Naive thymus-derived CD8-positive, alpha-beta T cell (primary cell): ENCODE data around the gene ERAP2. TPM values are rescaled to one million over a fixed set of nuclear protein-coding genes. Genes with fewer than 3 reads are reported as not detected.

Experiments
- polyA plus RNA-seq, 3 donors: library from polyadenylated mRNA; unstranded; fragments of 300-500 nt; fragmentation: Illumina TruSeq; gene quantifications; one replicate each; pipeline ENCODE4 v1.2.3, GENCODE V29; 2021
- total RNA-seq, 8 experiments: library from RNA in 2 of 8; stranded (reverse) in 2 of 8; gene quantifications; one replicate each; pipeline ENCODE4 v1.2.3 and lab custom pipeline; 2021 to 2026

Gene ERAP2
- total and polyA plus RNA-seq, 5 experiments from 2014 or later: 6.4 to 126 (median 82.9) TPM

Other genes starting within 250 kb of the ERAP2 start
- gene CAST, start 214.1 kb upstream of the ERAP2 start, total RNA-seq: 100 to 1,000 TPM; 114 to 115 TPM
- gene CAST, start 214.1 kb upstream of the ERAP2 start, polyA plus RNA-seq: 10 to 100 TPM; 29.9 to 42.2 (median 32.9) TPM
- 100 to 1,000 TPM; 120 to 124 TPM for gene ERAP1, start 68.6 kb upstream of the ERAP2 start, total RNA-seq
- gene ERAP1, start 68.6 kb upstream of the ERAP2 start, polyA plus RNA-seq: 10 to 100 TPM; 48.2 to 83.9 (median 62.7) TPM
- 100 to 1,000 TPM; 105 to 107 TPM for gene LNPEP, start 59.6 kb downstream of the ERAP2 start, total RNA-seq
- 10 to 100 TPM; 50.9 to 61.7 (median 52.4) TPM for gene LNPEP, start 59.6 kb downstream of the ERAP2 start, polyA plus RNA-seq